ENCODE data around the gene KANSL3.

GRCh38 chr2:96631804-96632435, 6.2 kb downstream of the KANSL3 start:
- TF ChIP-seq CTCF (IDR thresholded peaks at IDR 0.05) (no peak), POLR2A (IDR thresholded peaks at IDR 0.05) (no peak), POLR2AphosphoS5 (IDR thresholded peaks at IDR 0.05) (no peak), EP300 (IDR thresholded peaks at IDR 0.05) (no peak)
